HTR-8/SVneo (cell line): ENCODE measurements around the gene ABCA8.
"Not testable (repeated sequence)": the region's sequence is repeated elsewhere in the genome, so short reads cannot be mapped to it uniquely, and the experiment has no call there.

Experiments
- DNase-seq: peaks from one replicate; pipeline ENCODE4 v3.0.0; 2011; ENCODE audit warnings: low spot score, mixed read lengths; ENCODE audit not compliant: insufficient read length
- FAIRE-seq: peaks from 2 replicates; lab custom pipeline; 2011; peaks lifted over from hg19 to GRCh38; lab: Jason Lieb, UNC

ABCA8 gene

DNA sequence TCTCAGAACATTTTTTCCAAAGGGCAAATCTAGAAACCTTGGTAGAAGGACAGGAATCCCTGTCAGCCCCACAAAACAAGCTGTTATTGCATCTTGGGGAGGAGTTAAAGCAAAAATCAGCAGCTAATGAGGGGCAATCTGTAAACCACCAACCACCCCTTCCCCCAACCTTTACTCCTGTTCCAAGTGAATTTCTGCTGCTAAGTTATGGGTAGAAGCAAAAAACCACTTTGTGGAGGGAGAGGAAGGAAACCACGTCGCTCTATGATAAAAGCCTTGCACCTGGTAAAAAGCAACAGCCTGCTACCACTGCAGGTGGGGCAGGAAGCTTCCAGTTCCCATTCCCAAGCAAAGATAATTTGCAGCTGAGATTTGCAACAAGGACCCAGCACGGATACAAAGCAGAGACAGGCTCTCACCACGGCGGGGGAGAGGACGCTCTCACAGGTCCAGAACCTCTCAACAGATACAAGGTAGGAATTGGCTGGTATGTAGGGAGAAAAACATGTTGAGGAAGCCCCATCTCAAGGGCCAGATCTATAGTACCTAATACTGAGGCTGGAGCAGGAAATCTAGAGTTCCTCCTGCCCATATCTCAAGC is 10.7 kb downstream of the ABCA8 start:
- DNase-seq (no peak), FAIRE-seq (no peak)

DNA sequence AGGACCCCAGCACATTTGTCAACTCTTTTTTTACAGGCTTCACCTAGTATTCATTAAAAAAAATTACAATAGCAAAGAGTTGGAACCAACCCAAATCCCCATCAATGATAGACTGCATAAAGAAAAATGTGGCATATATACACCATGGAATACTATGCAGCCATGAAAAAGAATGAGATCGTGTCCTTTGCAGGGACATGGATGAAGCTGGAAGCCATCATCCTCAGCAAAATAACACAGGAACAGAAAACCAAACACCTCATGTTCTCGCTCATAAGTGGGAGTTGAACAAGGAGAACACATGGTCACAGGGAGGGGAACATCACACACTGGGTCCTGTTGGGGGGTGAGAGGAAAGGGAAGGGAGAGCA is 11.4 kb downstream of the ABCA8 start:
- not testable (repeated sequence) for DNase-seq, FAIRE-seq

DNA sequence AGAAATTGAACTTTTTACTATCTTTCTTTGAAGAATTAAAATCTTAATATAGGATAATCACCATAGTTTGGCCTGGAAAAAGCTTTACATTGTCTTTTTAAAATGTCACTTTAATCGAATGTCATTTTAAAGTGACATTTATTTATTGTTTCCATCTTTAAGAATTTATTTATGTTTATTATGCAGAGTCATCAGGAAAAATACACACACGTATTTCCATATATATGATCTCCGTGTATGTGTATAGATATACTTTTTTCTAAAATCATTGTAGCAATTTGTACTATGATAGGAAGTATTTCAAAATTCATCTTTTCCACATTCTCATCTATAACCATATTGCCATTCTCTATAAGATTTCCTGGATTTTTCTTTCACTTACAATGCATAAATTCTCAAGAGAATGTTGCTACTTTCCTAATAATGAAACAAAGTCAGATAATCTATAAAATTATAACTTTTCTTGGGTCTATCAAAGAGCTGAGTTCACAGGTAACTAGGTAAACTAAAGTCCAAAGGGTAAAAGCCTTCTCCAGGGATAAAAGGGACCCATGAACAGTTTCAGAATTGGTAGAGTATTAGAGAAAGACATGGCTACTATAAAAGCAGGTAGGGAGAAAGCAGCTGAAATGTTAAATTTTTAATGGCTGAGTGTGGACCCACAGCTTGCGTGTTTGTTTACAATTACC is 11.9 kb downstream of the ABCA8 start:
- DNase-seq (no peak), FAIRE-seq (no peak)

DNA sequence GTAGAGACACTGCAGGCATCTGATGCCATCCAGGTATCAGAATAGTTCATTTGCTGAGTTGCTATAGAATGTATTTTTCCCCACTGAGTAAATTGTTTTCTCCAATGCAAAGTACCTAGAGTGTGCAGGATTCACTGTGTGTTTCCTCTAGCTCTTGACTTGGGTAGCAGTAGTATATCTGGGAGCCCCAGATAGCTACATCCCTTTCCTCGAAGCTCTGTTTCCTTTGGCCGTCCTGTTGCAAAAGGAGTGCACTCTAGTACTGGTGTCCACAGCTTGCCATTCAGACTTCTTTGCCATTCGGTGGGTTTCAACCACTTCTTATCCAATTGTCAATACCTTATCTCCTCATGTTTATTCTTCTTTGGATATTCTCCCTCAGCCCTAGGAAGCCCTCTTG is 12.8 kb downstream of the ABCA8 start:
- DNase-seq: no peak
- FAIRE-seq: no peak

DNA sequence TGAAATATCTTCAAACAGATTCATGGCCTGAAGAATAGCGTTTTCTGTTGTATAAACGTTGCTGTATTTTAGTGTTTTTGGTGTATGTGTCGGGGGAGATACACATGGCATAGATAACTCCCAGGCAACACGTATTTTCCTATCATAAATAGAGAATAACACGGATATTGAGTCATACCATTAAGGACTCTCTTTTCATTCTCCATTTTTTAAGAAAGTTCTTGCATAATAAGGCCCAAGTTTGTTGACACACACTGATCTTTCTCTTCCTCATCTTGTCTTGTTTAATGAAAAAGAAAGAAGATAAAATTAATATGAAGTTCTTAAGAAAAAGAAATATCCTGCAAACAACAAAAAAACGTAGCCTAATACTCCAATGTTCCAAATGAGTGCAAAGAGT is 13.4 kb downstream of the ABCA8 start:
- DNase-seq (no peak), FAIRE-seq (no peak)

DNA sequence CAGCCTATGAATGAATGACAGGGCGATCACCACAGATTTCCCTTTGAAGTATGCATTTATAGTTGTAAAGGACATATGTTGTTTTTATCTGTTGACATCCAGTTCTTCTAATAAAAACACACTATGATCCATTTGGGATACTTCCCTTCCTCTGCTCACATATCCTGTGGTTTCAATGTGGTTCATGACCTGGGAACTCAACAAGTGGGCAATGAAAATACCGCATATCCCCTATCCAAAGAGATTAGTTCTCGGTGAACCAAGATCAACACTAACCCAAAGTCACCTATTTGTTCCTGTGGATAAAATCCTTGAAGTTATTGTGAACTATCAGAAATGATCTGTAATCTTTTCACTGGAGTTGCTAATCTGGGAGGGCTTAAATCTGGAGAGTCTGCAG is 16.0 kb downstream of the ABCA8 start:
- DNase-seq (no peak), FAIRE-seq (no peak)

DNA sequence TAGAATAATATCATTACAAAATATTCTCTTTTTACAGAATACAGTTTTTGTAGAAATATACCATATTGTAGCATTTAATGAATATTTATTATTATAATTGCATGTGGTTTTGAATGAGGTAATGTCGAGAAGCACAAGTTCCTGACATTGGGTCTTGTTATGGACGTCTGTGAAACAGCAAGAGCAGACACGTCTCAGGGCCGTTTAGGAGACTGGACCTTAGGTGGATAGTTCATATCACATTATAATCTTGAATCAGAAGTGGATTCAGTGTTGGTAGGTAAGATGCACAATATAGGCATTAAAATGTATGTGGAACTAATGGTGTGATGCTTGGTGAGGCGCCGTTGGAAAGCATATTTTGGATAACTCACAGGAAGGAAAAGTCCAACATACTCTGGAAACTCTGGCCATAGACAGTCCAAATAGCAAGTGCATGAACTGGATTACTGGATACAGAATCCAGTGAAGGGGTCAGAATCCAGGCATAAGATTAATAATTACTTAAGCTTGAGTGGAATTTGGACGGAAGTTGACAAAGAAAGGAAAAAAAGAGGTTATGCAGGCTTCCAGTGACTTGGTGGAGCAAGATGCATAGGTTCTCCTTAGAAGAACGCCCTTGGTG is 17.2 kb downstream of the ABCA8 start:
- FAIRE-seq (no peak), DNase-seq (no peak)

DNA sequence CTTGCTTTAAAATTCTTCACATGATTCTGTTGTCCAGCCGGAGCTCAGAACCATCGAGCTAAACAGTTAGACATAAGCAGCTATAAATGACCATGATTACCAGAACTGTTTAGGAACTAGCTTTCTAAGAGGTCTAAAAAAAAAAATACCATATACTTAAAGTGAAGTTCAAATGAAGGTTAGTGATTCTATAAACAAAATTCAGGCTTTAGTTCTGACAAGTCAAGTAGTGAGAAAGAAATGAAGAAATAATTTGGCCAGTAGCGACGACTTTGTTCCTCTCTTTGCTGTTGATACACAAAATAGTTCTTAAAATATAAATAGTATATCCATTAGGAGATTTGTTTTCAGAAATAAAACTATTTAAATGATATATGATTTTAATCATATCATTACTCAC is 27.7 kb downstream of the ABCA8 start:
- DNase-seq (no peak), FAIRE-seq (no peak)

DNA sequence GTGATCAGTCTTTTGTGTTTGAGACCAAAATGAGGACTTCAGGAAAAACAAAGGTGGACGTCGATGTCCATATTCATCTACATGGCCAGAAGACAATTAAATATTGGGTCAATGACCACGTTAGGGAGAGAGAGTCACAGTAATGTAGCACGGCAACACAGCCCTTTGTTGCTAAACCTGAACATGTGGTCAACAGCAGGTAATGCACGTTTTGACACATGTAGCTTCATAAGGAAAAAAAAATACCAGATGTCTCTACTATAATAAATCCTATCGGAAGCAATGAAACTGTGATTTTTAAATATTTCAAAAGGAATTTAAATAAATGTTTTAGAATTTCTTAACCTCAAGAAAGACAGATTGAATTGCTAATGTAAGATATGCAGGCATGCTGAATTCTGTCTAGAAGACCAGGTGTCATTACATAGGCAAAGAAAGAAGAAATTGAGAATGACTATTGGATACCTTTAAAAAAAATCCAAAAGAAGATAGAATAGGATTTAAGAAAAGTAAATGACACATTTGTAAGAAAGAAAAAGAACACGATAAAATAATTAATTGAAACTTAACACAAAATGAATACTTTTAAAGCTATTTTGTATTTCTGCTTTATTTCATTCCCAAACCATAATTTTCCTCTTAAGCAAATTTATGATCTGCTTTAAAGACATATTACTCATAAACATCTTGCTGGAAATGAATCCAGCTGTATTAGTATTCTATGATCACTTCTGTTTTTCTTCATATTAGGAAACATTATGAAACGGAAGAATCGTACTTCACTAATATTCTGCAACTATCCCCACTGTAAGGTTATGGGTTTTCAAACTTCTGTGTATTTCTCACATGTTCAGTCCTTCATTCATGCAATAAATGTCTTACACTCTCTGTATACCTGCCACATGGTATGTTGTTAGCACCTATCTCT is 30.1 kb downstream of the ABCA8 start:
- FAIRE-seq (no peak), DNase-seq (no peak)

DNA sequence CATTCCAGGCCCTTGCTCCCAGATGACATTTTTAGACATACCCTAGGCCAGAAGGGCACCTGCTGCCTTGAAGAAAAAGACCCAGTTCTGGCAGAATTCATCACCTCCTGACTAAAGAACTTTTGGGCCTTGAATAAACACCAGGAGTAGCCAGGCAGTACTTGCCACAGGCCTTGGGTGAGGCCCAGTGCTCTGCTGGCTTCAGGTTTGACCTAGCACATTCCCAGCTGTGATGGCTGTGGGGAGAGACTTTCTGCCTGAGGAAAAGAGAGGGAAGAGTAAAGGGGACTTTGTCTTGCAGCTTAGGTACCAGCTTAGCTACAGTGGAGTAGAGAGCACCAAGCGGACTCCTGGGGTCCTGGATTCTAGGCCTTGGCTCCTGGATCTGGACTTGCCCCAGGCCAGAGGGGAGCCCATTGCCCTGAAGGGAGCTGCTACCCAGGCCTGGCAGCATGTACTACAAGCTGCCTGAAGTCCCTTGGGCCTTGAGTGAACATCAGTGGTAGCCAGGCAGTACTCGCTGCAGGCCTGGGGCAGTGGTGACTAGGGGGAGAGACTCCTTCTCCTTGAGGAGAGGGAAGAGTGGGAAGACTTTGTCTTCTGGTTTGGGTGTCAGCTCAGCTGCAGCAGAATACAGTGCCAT is 44.3 kb downstream of the ABCA8 start:
- FAIRE-seq (no peak), DNase-seq (no peak)

DNA sequence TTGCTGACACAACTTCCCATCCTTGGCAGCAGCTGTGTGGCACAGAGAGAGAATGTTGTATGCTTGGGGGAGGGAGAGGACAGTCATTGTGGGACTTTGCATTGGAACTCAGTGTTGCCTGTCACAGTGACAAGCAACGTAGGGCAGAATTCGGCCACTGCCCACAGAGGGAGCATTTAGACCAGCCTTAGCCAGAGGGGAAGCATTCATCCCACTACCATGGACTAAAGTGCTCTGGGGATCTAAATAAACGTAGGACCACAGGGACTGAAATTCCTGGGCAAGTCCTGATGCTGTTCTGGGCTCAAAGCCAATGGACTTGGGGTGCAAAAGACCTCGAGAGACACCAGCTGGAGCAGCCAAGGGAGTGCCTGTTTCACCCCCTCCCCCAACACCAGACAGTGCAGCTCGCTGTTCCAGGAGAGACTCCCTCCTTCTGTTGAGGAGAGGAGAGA is 44.9 kb downstream of the ABCA8 start:
- FAIRE-seq (peak; percentile 63), DNase-seq (no peak)

DNA sequence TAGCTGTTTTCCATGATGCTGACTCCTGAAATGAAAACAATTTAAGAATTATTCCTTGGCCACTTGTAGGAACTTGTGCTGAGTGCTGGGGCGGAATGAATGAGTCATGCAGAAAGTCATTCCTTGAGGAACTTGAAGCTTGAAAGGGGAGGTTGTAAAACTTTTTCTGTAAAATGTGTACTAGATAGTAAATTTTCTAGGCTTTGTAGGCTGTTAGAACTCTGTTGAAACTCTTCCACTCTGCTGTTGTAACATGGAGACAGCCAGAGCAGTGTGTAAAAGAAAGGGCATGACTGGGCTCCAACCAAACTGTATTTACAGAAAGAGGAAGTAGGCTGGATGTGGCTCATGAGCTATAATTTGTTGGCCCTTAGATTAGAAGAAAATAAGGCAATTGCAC is 46.1 kb downstream of the ABCA8 start:
- FAIRE-seq (no peak), DNase-seq (peak; percentile 53)

DNA sequence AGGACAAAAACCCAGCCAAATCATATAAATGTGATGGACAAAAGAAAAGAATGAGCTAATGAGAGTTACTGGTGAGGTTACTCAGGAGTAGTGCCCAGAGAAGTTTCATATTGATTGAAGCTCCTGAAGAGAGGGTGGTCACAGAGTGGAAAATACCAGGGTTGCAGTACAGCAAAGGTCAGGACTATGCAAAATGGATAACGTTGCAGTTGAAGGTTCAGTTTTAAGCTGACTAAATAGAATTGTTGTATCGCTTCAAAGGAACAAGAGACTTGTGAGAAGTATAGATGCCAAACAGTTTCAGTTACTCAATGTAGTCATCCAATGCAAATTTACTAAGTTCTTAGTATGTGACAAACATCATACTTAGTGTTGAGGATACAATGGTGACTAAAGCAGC is 47.1 kb downstream of the ABCA8 start:
- FAIRE-seq: no peak

DNA sequence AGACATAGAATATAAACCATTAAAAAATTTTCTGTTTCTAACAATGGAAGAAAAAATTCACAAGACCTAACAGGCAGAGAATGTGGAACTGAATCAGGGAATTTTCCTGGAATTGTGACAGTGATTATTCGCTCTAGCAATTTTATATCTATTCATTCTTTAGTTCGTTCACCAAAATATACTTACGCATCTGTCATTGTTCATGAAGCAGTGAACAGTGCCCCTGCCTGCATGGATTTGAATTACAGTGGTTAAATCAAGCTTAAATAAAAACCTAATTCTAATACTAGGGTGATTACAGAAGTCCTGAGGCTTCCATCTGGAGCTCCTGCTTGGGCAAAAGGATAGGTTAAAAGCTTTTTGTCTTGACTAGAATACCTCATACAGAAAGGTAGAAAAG is 48.6 kb downstream of the ABCA8 start:
- DNase-seq: no peak
- no peak for FAIRE-seq

More for the DNA sequence above, 47.1 kb downstream of the ABCA8 start:
- no peak for DNase-seq

DNA sequence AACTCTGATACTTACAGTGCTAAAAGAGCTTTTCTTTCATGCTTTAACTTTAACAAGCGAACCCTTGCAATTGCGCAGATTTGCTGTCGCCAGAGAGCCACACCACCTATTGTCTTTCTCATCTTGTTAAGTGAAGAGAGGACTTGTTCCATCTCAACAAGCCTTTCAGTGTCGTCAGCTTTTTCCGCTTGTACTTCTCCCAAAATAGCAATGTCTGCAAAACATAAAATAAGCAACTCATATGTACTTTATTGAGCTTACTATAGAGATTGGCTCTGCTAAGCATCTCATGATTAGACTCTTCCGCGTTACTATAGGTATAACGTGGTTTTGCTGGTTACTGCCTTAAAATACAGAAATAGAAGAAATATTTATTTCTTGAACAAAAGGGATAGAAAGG is 51.9 kb downstream of the ABCA8 start:
- DNase-seq (no peak), FAIRE-seq (peak; percentile 13)

DNA sequence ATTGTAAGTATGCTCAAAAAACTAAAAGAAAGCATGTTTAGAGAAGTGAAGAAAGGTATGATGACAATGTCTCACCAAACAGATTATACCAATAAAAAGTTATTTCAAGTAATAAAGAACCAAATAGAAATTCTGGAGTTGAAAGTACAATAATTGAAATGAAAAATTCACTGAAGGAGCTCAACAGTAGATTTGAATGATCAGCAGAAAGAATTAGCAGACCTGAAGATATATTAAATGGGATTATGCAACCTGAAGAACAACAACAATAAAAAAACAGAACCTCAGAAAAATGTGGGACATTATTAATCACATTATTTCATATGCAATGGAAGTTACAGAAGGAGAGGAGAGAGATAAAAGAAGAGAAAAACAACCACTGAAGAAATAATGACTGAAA is 57.6 kb downstream of the ABCA8 start:
- FAIRE-seq: no peak
- no peak for DNase-seq

DNA sequence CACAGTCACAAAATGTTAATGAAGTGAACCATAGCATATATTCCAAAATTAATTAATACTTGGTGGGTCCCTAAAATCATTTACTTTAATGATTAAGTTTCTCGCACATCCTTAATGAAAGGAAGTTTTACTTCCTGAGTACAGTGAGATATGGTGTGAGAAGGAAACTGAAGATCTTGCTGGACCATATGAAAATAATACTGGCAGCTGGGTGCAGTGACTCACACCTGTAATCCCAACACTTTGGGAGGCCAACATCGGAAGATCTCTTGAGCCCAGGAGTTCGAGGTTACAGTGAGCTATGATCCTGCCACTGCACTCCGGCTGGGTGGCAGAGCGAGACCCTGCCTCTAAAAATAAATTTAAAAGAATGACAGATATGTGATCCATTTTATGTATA is 62.5 kb downstream of the ABCA8 start:
- no peak for FAIRE-seq
- DNase-seq: no peak

DNA sequence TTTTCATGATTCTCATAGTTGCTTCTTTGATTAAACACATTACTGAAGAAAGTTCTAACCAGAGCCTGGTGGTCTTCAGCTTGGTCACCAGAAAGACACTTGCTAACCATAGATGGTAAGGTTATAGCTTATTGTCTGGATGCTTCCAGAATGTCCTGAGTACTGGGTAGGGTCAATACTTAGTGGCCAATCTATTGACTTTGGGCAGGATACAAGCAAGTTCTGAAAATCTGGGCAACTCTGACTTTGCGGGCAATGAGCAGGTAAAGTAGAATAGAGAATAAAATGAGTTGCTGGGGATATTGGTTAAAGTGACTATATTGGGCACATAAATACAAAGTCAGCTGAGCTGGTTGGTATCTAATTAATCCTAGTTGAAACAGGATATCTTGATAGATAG is 63.0 kb downstream of the ABCA8 start:
- DNase-seq: no peak
- no peak for FAIRE-seq

DNA sequence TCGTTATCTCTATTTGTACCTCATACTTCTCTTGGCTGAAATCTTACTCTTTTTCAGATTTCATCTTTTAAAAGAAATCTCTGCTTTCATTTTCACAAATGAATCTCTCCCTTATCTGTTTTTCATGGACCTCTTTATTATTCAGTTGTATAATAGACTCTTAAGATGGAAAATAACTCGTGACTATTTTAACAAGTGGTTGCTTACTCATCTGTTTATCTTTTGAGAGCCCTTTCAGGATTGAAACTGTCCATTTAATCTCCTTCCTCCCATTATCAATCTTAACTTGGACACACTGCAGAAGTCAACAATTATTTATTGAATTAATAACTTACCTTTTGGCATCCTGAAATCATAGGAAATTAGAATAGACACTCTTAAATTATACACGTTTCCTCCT is 68.8 kb downstream of the ABCA8 start:
- no peak for FAIRE-seq
- DNase-seq: no peak

DNA sequence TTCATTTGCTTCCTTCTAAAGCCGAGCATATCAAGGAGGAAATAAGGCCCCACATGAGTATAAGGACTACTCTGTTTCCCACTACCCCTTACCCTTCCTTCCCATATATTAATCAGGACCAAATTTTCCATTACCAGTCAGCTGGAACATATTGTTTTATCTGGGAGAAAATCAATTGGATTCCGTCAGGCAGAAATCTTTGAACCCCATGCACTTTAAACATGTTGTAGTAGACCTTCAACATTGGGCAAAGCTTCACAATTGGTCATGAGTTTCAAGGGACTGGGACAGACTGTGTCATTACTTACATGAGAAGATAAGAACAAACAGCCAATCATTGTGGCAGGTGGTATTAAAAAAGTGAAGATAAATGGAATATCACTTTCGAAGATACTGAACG is 70.3 kb downstream of the ABCA8 start:
- no peak for FAIRE-seq
- no peak for DNase-seq
